Ascending aorta (tissue), 2 donors: ENCODE measurements around the gene AUTS2. TPM values are rescaled to one million over a fixed set of nuclear protein-coding genes. Genes with fewer than 3 reads are reported as not detected.

Experiments used
- DNase-seq, 2 donors: peaks; one replicate each; pipeline ENCODE4 v3.0.0-alpha.2; 2019; ENCODE audit warnings: low spot score in 2 of 2
- H3K27ac ChIP-seq, 2 donors: fragments of 200-600 bp; sonication (generic); one replicate each; pipeline ENCODE4 v1.5.1; 2016 to 2017; ENCODE audit warnings: mild to moderate bottlenecking in 1 of 2
- H3K27me3 ChIP-seq: fragments of 200-600 bp; sonication (generic); one replicate; pipeline ENCODE4 v1.5.1; 2017
- H3K36me3 ChIP-seq, 2 donors: fragments of 200-600 bp; sonication (generic); one replicate each; pipeline ENCODE4 v1.5.1; 2016
- H3K4me1 ChIP-seq, 2 donors: fragments of 200-600 bp; sonication (generic); one replicate each; pipeline ENCODE4 v1.5.1; 2016 to 2017; ENCODE audit warnings: mild to moderate bottlenecking in 1 of 2
- H3K4me3 ChIP-seq, 2 donors: fragments of 200-600 bp; sonication (generic); one replicate each; pipeline ENCODE4 v1.5.1; 2016 to 2017; ENCODE audit warnings: mild to moderate bottlenecking in 1 of 2
- H3K9me3 ChIP-seq, 2 donors: fragments of 200-600 bp; sonication (generic); one replicate each; pipeline ENCODE4 v1.5.1; 2016
- CTCF ChIP-seq, 3 experiments: fragments of 200-600 bp in 2 of 3; fragments of 450-650 bp in 1 of 3; sonication (generic) in 2 of 3; IDR thresholded peaks; one replicate each; pipeline ENCODE4 v1.5.1; 2016 to 2019; ENCODE audit warnings: antibody characterized with exemption in 3 of 3, mild to moderate bottlenecking in 1 of 3, moderate library complexity in 1 of 3
- intact Hi-C: fragments of 100-400 bp; cut with DNase I; formaldehyde crosslinking; loops from one replicate; pipeline ENCODE4 v1.15.1; 2023
- total RNA-seq: library from RNA; depleted of rRNA; stranded (reverse); fragments of >200 nt; gene quantifications from one replicate; pipeline ENCODE4 v1.1.0, GENCODE V29; 2016

AUTS2 gene
- total RNA-seq, 1 donor from 2014 or later, result 90.4 TPM

DNA sequence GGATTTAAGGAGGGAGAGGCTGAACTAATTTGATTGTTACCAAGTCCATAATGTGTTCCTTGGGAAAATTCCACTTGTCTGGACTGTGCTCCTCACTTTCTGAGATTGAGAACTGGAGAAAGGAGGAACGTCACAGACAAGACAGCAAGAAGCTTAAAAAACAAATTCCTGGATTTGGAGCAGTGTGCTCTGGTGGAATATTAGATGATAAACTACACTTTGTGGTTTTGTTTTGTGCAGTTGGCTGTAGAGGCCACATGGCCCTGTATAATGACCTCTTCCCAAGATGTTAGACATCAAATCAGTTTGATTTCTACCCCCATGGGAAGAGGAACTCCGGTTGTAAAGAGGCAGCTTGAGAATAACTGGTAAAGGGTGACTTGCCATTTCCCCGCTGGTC lies 1112.4 kb downstream of the AUTS2 start:
- Histone ChIP-seq H3K4me1 (peaks cover 0 to 8% of the 10 kb centered on the region in 2 donors), H3K4me3 (no peak overlapping the region), H3K27me3 (no peaks in the 10 kb centered on the region), H3K36me3 (no peaks in the 10 kb centered on the region), H3K9me3 (no peaks in the 10 kb centered on the region), H3K27ac (no peak overlapping the region)
- TF ChIP-seq CTCF (IDR thresholded peaks at IDR 0.05), result no peak
- DNase-seq, result no peak
- intact Hi-C loops, result no loop called here

DNA sequence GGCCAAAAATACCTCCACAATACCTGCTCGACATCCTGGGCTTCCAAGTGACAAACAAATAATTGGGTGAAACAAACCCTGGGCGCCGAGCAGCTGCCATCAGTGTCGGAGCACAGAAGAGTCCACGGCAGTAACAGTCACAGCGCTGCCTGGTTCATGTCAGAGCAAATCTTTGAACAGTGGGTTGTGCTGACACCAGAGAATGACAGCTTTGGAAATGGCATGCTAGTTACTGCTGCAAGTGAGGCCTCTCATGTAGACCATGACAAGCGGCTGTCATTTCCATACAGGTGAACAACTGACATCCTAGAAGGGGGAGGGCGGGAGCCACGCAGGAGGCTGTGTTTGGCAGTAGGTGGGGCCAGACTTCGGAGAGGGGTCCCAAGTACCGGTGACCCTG lies 1113.2 kb downstream of the AUTS2 start:
- H3K27me3 ChIP-seq, result no peaks in the 10 kb centered on the region
- intact Hi-C loops, result no loop called here

GRCh38 chr7:70712942-70713341 lies 1114.7 kb downstream of the AUTS2 start:
- Histone ChIP-seq H3K27ac (no peak overlapping the region), H3K9me3 (no peaks in the 10 kb centered on the region), H3K36me3 (no peaks in the 10 kb centered on the region), H3K4me3 (no peak overlapping the region), H3K4me1 (peaks cover 0 to 2% of the 10 kb centered on the region in 2 donors), H3K27me3 (no peaks in the 10 kb centered on the region)
- intact Hi-C loops, result no loop called here
- TF ChIP-seq CTCF (IDR thresholded peaks at IDR 0.05), result no peak
- DNase-seq, result no peak

More for the DNA sequence above, 1113.2 kb downstream of the AUTS2 start:
- Histone ChIP-seq H3K4me1 (peaks cover 0 to 8% of the 10 kb centered on the region in 2 donors), H3K27ac (no peak overlapping the region), H3K36me3 (no peaks in the 10 kb centered on the region), H3K4me3 (no peak overlapping the region), H3K9me3 (no peaks in the 10 kb centered on the region)
- no peak for TF ChIP-seq CTCF (IDR thresholded peaks at IDR 0.05)
- DNase-seq, result no peak

- DNase-seq, result no peak
- Histone ChIP-seq H3K4me3 (no peak overlapping the region), H3K4me1 (peaks cover 0 to 2% of the 10 kb centered on the region in 2 donors), H3K36me3 (no peaks in the 10 kb centered on the region), H3K27me3 (no peaks in the 10 kb centered on the region), H3K27ac (no peak overlapping the region), H3K9me3 (no peaks in the 10 kb centered on the region)
- no peak for TF ChIP-seq CTCF (IDR thresholded peaks at IDR 0.05)
- intact Hi-C loops, result no loop called here
These were observed 1116.3 kb downstream of the AUTS2 start for GRCh38 chr7:70714506-70715038.

DNA sequence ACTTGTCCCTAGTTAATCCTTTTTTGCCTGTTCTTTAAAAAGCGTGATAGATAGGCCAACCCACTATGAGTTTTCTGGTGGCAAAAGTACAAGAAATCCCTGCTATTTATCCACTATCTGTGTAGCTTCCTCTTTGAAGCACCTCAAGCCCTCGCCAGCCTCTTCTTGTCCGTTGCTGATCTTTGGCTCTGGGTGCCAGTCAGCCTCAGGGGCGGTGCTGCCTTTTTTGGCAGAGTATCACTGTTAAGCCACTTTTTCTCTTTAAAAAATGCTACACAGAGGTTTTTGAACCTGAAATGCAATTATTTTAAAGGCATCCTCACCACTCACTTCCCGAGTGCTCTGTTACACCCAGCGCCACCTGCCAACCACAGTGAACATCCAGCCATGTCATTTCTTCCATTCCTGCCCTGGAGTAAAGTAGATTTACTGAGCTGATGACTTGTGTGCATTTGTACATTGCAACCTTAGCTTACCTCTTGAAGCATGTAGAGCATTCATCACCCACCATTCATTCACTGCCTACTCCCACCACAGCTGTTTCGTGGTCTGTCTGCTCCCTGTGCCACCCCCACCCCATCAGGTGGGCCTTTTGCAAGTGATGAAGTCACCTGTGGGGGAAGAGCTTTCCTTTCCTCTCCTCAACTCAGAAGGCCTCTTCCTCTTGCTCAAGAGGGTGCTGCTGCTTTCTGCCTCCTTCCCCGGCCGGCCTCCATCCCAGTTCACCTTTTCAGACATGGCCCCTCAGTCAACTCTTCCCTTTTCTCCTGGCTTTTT lies 1119.5 kb downstream of the AUTS2 start:
- intact Hi-C loops, result no loop called here
- no peak for TF ChIP-seq CTCF (IDR thresholded peaks at IDR 0.05)
- Histone ChIP-seq H3K4me1 (no peaks in the 10 kb centered on the region), H3K27ac (no peak overlapping the region), H3K4me3 (no peak overlapping the region), H3K27me3 (no peaks in the 10 kb centered on the region), H3K9me3 (no peaks in the 10 kb centered on the region), H3K36me3 (no peaks in the 10 kb centered on the region)
- DNase-seq, result no peak
